SK-N-SH treated with all-trans-retinoic acid at 6 μM for 48 hours (cell line): Measurements from ENCODE around the gene GUCA2A.

Experiments used
- ATAC-seq: fragments of 200-7000 bp; cut with Tn5 transposase; 3 replicates; pipeline ENCODE4 v1.9.1; 2020; ENCODE audit warnings: mild to moderate bottlenecking, moderate library complexity
- ARNTL ChIP-seq: fragments of 450-650 bp; formaldehyde crosslinking; IDR thresholded peaks from 2 replicates; pipeline ENCODE4 v1.5.0; 2020; ENCODE audit warnings: low read depth, mild to moderate bottlenecking, moderate library complexity, borderline replicate concordance
- BACH2 ChIP-seq: fragments of 250-450 bp; sonication (Bioruptor Pico); IDR thresholded peaks from 2 replicates; pipeline ENCODE4 v1.9.0; 2021; ENCODE audit warnings: mild to moderate bottlenecking, borderline replicate concordance
- CSDC2 ChIP-seq: fragments of 250-450 bp; sonication (Bioruptor Pico); IDR thresholded peaks from 2 replicates; pipeline ENCODE4 v1.5.0; 2020; ENCODE audit warnings: mild to moderate bottlenecking, moderate library complexity
- CSRNP3 ChIP-seq: fragments of 250-450 bp; sonication (Bioruptor Pico); IDR thresholded peaks from 2 replicates; pipeline ENCODE4 v1.5.1; 2021; ENCODE audit warnings: mild to moderate bottlenecking, moderate library complexity
- ESRRG ChIP-seq: fragments of 250-450 bp; sonication (Bioruptor Pico); IDR thresholded peaks from 2 replicates; pipeline ENCODE4 v1.6.1; 2021; ENCODE audit warnings: mild to moderate bottlenecking
- GLIS3 ChIP-seq: fragments of 250-450 bp; sonication (Bioruptor Pico); IDR thresholded peaks from 2 replicates; pipeline ENCODE4 v1.5.0; 2020; ENCODE audit warnings: mild to moderate bottlenecking, moderate library complexity
- ISL1 ChIP-seq: fragments of 250-450 bp; sonication (Bioruptor Pico); IDR thresholded peaks from 2 replicates; pipeline ENCODE4 v2.1.2; 2022; ENCODE audit warnings: mild to moderate bottlenecking, moderate library complexity
- PATZ1 ChIP-seq: fragments of 250-450 bp; sonication (Bioruptor Pico); IDR thresholded peaks from 2 replicates; pipeline ENCODE4 v1.8.0; 2020; ENCODE audit warnings: mild to moderate bottlenecking, moderate library complexity, borderline replicate concordance
- POU6F1 ChIP-seq: fragments of 250-450 bp; sonication (Bioruptor Pico); IDR thresholded peaks from 2 replicates; pipeline ENCODE4 v1.8.0; 2021; ENCODE audit warnings: low read depth, mild to moderate bottlenecking, moderate library complexity, borderline replicate concordance
- RARB ChIP-seq: fragments of 250-450 bp; sonication (Bioruptor Pico); IDR thresholded peaks from 2 replicates; pipeline ENCODE4 v1.8.0; 2021; ENCODE audit warnings: mild to moderate bottlenecking, moderate library complexity
- TCF4 ChIP-seq: fragments of 250-450 bp; sonication (Bioruptor Pico); IDR thresholded peaks from 2 replicates; pipeline ENCODE4 v1.8.0; 2021; ENCODE audit warnings: mild to moderate bottlenecking, moderate library complexity, borderline replicate concordance
- TOX ChIP-seq: fragments of 250-450 bp; sonication (Bioruptor Pico); IDR thresholded peaks from 2 replicates; pipeline ENCODE4 v1.8.0; 2021; ENCODE audit warnings: mild to moderate bottlenecking, moderate library complexity, borderline replicate concordance
- TSHZ2 ChIP-seq: fragments of 250-450 bp; sonication (Bioruptor Pico); IDR thresholded peaks from 2 replicates; pipeline ENCODE4 v1.5.0; 2020; ENCODE audit warnings: mild to moderate bottlenecking, moderate library complexity
- ZC3H10 ChIP-seq: fragments of 250-450 bp; sonication (Bioruptor Pico); IDR thresholded peaks from 2 replicates; pipeline ENCODE4 v1.5.1; 2021; ENCODE audit warnings: mild to moderate bottlenecking, moderate library complexity
- ZFP3 ChIP-seq: fragments of 250-450 bp; sonication (Bioruptor Pico); IDR thresholded peaks from 2 replicates; pipeline ENCODE4 v1.5.0; 2020; ENCODE audit warnings: mild to moderate bottlenecking, moderate library complexity
- ZFP30 ChIP-seq: fragments of 450-650 bp; formaldehyde crosslinking; IDR thresholded peaks from 2 replicates; pipeline ENCODE4 v1.5.0; 2022; ENCODE audit warnings: mild to moderate bottlenecking, moderate library complexity
- ZNF565 ChIP-seq: fragments of 450-650 bp; formaldehyde crosslinking; conservative IDR thresholded peaks from 2 replicates; pipeline ENCODE4 v1.5.0; 2020; ENCODE audit warnings: low read depth, mild to moderate bottlenecking, moderate library complexity
- ZNF70 ChIP-seq: fragments of 450-650 bp; formaldehyde crosslinking; IDR thresholded peaks from 2 replicates; pipeline ENCODE4 v1.5.0; 2020; ENCODE audit warnings: mild to moderate bottlenecking, moderate library complexity
- ZNF8 ChIP-seq: fragments of 450-650 bp; formaldehyde crosslinking; IDR thresholded peaks from 2 replicates; pipeline ENCODE4 v1.5.0; 2020; ENCODE audit warnings: mild to moderate bottlenecking, moderate library complexity

Gene GUCA2A

GRCh38 chr1:42136466-42136865 lies 28.1 kb downstream of the GUCA2A start (continued):
- TF ChIP-seq PATZ1 (no peak), TCF4 (CRISPR knock-in tag) (no peak), TOX (CRISPR knock-in tag) (no peak), ZFP30 (CRISPR knock-in tag) (no peak), ESRRG (CRISPR knock-in tag) (no peak)
- TF ChIP-seq, all 23 proteins: peak for 0

GRCh38 chr1:42135426-42135825 lies 29.1 kb downstream of the GUCA2A start:
- no peak for ATAC-seq
- TF ChIP-seq TSHZ2 (CRISPR knock-in tag) = no peak
- no peak for TF ChIP-seq ESRRG (CRISPR knock-in tag)
- no peak for TF ChIP-seq ZNF565 (CRISPR knock-in tag)
- no peak for TF ChIP-seq GLIS3 (CRISPR knock-in tag)
- no peak for TF ChIP-seq CSRNP3 (CRISPR knock-in tag)
- TF ChIP-seq ZNF70 (CRISPR knock-in tag) = no peak
- TF ChIP-seq ZC3H10 (CRISPR knock-in tag) = no peak
- TF ChIP-seq BACH2 = no peak
- no peak for TF ChIP-seq ARNTL
- no peak for TF ChIP-seq TCF4 (CRISPR knock-in tag)
- no peak for TF ChIP-seq RARB (CRISPR knock-in tag)
- no peak for TF ChIP-seq ZNF8
- no peak for TF ChIP-seq ZFP30 (CRISPR knock-in tag)

- TF ChIP-seq GLIS3 (CRISPR knock-in tag) = no peak
- no peak for TF ChIP-seq ZNF70 (CRISPR knock-in tag)
- no peak for TF ChIP-seq CSRNP3 (CRISPR knock-in tag)
- no peak for TF ChIP-seq TOX (CRISPR knock-in tag)
These were observed 30.6 kb downstream of the GUCA2A start for GRCh38 chr1:42133809-42134526.

GRCh38 chr1:42133390-42133789 lies 31.2 kb downstream of the GUCA2A start:
- no peak for TF ChIP-seq ZFP3 (CRISPR knock-in tag)
- TF ChIP-seq ZNF565 (CRISPR knock-in tag) = no peak
- TF ChIP-seq ZNF8 = no peak
- TF ChIP-seq POU6F1 (CRISPR knock-in tag) = no peak
- TF ChIP-seq CSRNP3 (CRISPR knock-in tag) = no peak
- TF ChIP-seq ZC3H10 (CRISPR knock-in tag) = no peak
- TF ChIP-seq ISL1 (CRISPR knock-in tag) = no peak
- no peak for TF ChIP-seq CSDC2 (CRISPR knock-in tag)
- ATAC-seq = no peak

More at GRCh38 chr1:42133809-42134526, 30.6 kb downstream of the GUCA2A start:
- ATAC-seq = no peak
